ENCODE data around the gene RBPMS2. TPM values are rescaled to one million over a fixed set of nuclear protein-coding genes. Genes with fewer than 3 reads are reported as not detected.

The RBPMS2 gene
- total RNA-seq, 4 donors from 2014 or later: 14.6 to 47.8 (median 33.9) TPM

- ATAC-seq: no peak
Observed at GRCh38 chr15:64754663-64755426, 20.5 kb downstream of the RBPMS2 start.

GRCh38 chr15:64753480-64754185 lies 21.8 kb downstream of the RBPMS2 start:
- Histone ChIP-seq H3K4me3 (no peak overlapping the region), H3K4me1 (peaks cover 2 to 92% (median 16%) of the 10 kb centered on the region in 3 donors), H3K27ac (peak overlapping the region in 3 of 4 donors; percentile 87 to 88 (median 87)), H3K9me3 (no peaks in the 10 kb centered on the region), H3K36me3 (peaks cover 0 to 3% of the 10 kb centered on the region in 2 donors), H3K27me3 (no peaks in the 10 kb centered on the region)
- no peak for ATAC-seq
- 33 to 60% methylated on average over 6 of the region's 16 CpGs for WGBS, 2 donors (ENCODE audit: low coverage in 1 of 2)
- TF ChIP-seq EP300 (IDR thresholded peaks at IDR 0.05) (no peak), CTCF (IDR thresholded peaks at IDR 0.05) (no peak), POLR2A (IDR thresholded peaks at IDR 0.05) (no peak), POLR2AphosphoS5 (IDR thresholded peaks at IDR 0.05) (no peak)

More at GRCh38 chr15:64754663-64755426, 20.5 kb downstream of the RBPMS2 start:
- Histone ChIP-seq H3K4me1 (peaks cover 0 to 92% (median 9%) of the 10 kb centered on the region in 3 donors), H3K27ac (peak overlapping the region; percentile 7 to 88 (median 82)), H3K36me3 (no peaks in the 10 kb centered on the region), H3K4me3 (no peak overlapping the region), H3K27me3 (no peaks in the 10 kb centered on the region), H3K9me3 (no peaks in the 10 kb centered on the region)
- TF ChIP-seq POLR2A (IDR thresholded peaks at IDR 0.05): no peak
- TF ChIP-seq CTCF (IDR thresholded peaks at IDR 0.05): no peak
- TF ChIP-seq POLR2AphosphoS5 (IDR thresholded peaks at IDR 0.05): no peak
- no peak for TF ChIP-seq EP300 (IDR thresholded peaks at IDR 0.05)
- 38% methylated on average over 9 of the region's 14 CpGs; no CpG with 5 or more reads in 1 of the 2 donors for whole genome bisulfite sequencing, 2 donors (ENCODE audit: low coverage in 1 of 2)

GRCh38 chr15:64751464-64751863 lies 23.9 kb downstream of the RBPMS2 start:
- H3K36me3 ChIP-seq: peaks cover 0 to 11% of the 10 kb centered on the region in 2 donors
- H3K4me1 ChIP-seq: peaks cover 2 to 97% (median 36%) of the 10 kb centered on the region in 3 donors
- H3K27ac ChIP-seq: peak overlapping the region; percentile 68 to 88 (median 87)
- no peak overlapping the region for H3K4me3 ChIP-seq
- no peaks in the 10 kb centered on the region for H3K27me3 ChIP-seq
- no peaks in the 10 kb centered on the region for H3K9me3 ChIP-seq
- no peak for TF ChIP-seq EP300 (IDR thresholded peaks at IDR 0.05)
- TF ChIP-seq POLR2A (IDR thresholded peaks at IDR 0.05): no peak
- peak in 2 of 4 experiments; percentile 8 to 29 for TF ChIP-seq CTCF (IDR thresholded peaks at IDR 0.05)
- peak; percentile 22 for ATAC-seq
- WGBS, 2 donors (ENCODE audit: low coverage in 1 of 2): 28 to 57% methylated on average over 4 of the region's 13 CpGs

GRCh38 chr15:64749999-64750657 lies 25.3 kb downstream of the RBPMS2 start:
- peaks cover 2 to 100% (median 36%) of the 10 kb centered on the region in 3 donors for H3K4me1 ChIP-seq
- ATAC-seq: peak; percentile 12

More at GRCh38 chr15:64749999-64750657, 25.3 kb downstream of the RBPMS2 start:
- 28 to 44% methylated on average over 3 to 13 of the region's 21 CpGs for WGBS, 2 donors (ENCODE audit: low coverage in 1 of 2)
- TF ChIP-seq POLR2AphosphoS5 (IDR thresholded peaks at IDR 0.05) (peak; percentile 84), POLR2A (IDR thresholded peaks at IDR 0.05) (no peak), EP300 (IDR thresholded peaks at IDR 0.05) (no peak), CTCF (IDR thresholded peaks at IDR 0.05) (peak in 3 of 4 experiments; percentile 17 to 22 (median 21))
- Histone ChIP-seq H3K9me3 (no peaks in the 10 kb centered on the region), H3K36me3 (peaks cover 0 to 11% of the 10 kb centered on the region in 2 donors), H3K27me3 (no peaks in the 10 kb centered on the region), H3K4me3 (peak overlapping the region in 1 of 2 donors; percentile 11), H3K27ac (peak overlapping the region; percentile 68 to 88 (median 87))

All from gastroesophageal sphincter (tissue), 4 donors.